Right forelimb (tissue), 1 donor: ENCODE data around the gene CCDC71.
A peak's percentile ranks its signal among the peaks of the same experiment; 100 is the strongest.

ENCODE experiments used
- DNase-seq: peaks from one replicate; pipeline ENCODE4 v3.0.0-alpha.2; 2018

CCDC71 gene

GRCh38 chr3:49165771-49166751, at the start of gene CCDC71:
Gene CCDC71 (minus strand): TSS chr3:49166331. CDS start chr3:49164208, 2,123 bp downstream.
- DNase-seq: peak; percentile 87

GRCh38 chr3:49213998-49214397, 47.9 kb upstream of the CCDC71 start:
- no peak for DNase-seq

DNA sequence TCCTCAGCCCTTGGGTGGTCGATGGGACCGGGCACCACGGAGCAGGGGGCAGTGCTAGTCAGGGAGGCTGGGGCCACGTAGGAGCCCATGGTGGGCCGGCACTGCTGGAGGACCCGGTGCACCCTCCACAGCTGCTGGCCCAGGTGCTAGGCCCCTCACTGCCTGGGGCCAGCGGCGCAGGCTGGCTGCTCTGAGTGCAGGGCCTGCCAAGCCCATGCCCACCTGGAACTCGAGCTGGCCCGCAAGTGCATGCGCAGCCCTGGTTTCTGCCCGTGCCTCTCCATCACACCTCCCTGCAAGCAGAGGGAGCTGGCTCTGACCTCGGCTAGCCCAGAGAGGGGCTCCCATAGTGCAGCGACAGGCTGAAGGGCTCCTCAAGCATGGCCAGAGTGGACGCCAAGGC, 47.4 kb upstream of the CCDC71 start:
- DNase-seq: no peak

GRCh38 chr3:49199900-49200281, 33.8 kb upstream of the CCDC71 start:
- no peak for DNase-seq

DNA sequence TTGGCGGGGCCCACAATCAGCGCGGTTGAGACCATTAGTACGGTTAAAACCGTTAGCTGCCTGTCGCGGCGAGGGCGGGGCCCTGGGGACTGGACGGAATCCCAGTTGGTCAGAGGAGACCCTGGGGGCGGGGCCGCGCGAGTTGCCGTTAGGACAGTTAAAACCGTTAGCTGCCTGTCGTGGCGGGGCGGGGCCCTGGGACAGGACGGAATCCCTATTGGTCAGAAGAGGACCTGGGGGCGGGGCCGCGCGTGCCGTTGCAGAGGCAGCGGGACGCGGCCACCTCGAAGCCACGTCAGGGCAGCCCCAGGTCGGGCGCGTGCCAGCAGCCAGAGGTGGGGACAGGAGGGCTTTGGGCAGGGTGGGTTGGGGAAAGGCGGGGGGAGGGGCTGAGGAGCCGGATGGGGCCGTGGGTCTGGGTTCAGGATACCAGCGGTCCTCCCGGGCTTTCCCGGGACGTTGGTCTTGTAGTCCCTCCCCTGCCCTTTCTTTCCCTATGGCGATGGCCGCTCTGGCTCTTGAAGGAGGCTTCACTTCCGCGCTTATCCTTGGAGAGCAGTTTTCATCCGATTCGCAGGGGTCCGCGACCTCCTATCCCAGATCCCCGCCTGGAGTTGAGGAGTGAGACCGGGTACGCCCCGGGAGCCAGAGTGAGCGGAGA, 33.2 kb upstream of the CCDC71 start:
- peak; percentile 93 for DNase-seq

GRCh38 chr3:49198611-49199230, 32.6 kb upstream of the CCDC71 start:
- DNase-seq: no peak

DNA sequence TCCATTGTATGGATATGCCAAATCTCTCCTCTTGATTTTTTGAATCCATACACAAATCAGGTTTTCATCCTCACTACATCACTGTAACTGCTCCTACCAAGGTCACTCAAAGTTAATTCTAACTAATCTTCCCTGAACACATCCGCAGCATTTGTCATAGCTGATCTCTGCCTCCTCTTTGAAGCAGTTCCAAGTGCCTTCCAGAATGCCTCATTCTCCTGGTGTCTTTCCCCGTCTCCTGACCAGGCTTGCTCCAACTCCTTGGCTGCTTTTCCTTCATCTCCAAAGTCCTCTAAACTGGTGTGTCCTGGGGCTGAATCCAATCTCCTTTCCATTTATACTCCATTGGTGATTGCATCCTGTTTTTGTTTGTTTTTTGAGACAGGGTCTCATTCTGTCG, 32.0 kb upstream of the CCDC71 start:
- no peak for DNase-seq

DNA sequence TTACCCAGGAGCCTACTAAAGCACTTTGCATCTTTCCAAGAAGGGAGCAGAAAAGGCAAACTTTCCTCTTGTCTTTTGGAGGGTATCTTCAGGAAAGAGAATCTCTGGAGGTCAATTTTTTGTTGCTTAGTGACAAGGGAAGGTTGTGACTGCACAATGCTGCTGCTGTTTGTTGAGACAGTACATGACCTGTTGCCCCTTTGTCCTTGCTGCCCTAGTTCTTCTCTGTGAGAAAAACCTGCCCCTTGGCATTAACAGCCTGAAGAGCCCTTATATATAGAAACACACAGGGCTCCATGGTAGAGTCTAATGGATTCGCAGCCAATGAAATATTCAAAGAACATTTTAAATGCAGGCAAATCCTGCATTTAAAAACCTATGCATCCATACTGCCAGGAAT, 25.6 kb upstream of the CCDC71 start:
- no peak for DNase-seq

GRCh38 chr3:49183873-49184272, 17.7 kb upstream of the CCDC71 start:
- DNase-seq: no peak

GRCh38 chr3:49182682-49183081, 16.6 kb upstream of the CCDC71 start:
- no peak for DNase-seq

GRCh38 chr3:49181351-49181750, 15.2 kb upstream of the CCDC71 start:
- DNase-seq: no peak

- no peak for DNase-seq
Measured at GRCh38 chr3:49180116-49180515, 14.0 kb upstream of the CCDC71 start.

GRCh38 chr3:49177073-49177472, 10.9 kb upstream of the CCDC71 start:
- no peak for DNase-seq

GRCh38 chr3:49175530-49175929, 9.4 kb upstream of the CCDC71 start:
- DNase-seq: no peak

- no peak for DNase-seq
Measured at GRCh38 chr3:49174397-49174985, 8.4 kb upstream of the CCDC71 start.

- DNase-seq: no peak
Measured at GRCh38 chr3:49173792-49174170, 7.7 kb upstream of the CCDC71 start.

DNA sequence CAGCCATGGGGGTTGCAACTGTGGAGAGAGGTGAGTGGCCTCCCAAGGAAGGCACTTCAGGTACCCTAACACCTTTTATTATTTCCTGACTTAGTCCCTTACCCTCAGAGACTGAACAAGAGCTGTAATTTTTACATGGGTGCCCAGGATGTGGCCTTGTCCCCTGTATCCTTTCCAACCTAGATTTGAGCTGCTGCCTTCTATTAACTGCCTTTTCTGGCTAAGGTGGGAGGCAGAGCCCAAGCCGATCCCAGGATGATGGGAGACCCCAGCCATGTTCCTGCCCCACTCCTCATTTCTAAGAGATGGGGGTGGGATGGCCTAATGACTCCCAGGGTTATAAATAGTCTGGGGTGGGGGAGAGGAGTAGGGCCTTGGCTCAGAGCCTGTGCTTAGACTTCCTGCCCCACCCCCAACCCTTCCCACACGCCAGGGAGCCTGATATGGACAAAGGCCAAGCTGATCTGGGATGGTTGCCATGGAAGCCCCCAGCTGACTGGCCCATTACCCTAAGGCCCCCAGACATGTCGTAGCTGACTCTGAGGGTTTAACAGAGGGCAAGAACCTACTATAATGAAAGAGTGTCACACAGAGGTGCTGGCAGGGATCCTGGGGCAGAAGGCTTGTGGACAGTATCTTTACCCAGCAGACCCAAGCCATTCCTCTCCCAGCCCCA, 7.1 kb upstream of the CCDC71 start:
- DNase-seq: no peak

- no peak for DNase-seq
Measured at GRCh38 chr3:49172551-49173041, 6.5 kb upstream of the CCDC71 start.

DNA sequence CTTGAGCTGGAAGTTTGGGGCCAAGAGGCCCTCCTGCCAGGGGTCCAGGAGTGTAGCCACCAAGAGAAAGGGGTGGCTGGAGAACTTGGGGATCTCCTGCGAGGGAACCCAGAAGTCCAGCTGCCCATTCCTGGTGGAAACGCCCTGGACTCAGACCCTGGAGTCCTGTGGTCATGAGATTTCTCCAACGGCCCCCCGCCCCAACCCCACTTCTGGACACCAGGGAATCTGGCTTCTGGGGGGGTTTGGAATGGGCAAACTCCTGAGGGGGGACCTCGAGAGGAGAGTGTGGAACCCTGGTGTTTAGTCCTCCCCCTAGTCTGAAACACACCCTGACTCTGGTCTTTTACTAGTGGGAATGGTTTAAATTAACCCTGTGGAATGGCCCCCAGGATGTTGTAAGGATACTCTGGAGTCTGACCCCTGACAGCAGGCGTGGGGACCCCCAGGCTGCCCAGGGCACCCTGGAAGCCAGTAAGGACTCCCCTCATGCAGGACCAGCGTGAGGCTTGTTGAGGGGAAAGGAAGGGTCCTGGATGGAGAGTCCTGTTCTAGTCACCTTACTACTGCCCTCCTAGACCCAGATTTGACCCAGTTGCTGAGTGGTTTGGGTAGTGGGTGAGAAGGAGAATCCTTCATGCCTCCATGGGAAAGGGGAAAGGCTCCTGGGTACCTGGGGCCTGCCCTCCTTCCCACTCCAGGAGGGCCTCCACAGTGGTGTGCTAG, 5.8 kb upstream of the CCDC71 start:
- DNase-seq: no peak

GRCh38 chr3:49171119-49171774, 5.1 kb upstream of the CCDC71 start, which contains the start of gene KLHDC8B:
Gene KLHDC8B (plus strand): TSS chr3:49171598. CDS start chr3:49172770, 1,172 bp downstream.
- DNase-seq: peak; percentile 91

DNA sequence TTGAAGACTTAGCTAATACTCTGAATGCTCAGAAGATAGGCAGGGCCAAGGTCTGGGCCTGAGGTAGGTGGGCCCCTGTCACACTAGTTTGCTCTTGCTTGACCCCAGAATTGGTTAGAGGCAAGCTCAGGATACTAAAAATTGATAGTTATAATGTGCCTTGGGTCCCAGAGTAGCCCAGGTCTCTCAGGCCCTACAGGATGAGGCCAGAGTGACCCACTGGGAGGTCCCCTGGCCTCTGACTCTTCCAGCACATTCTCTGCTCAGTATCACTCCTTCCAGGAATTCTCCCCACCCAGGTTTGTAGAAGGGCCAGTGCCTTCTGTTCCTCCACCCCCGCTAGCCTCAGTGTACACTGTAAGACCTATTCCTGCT, 4.6 kb upstream of the CCDC71 start:
- DNase-seq: no peak
